HT-29 (cell line): ENCODE results near the gene GH1. TPM values are rescaled to one million over a fixed set of nuclear protein-coding genes. Genes with fewer than 3 reads are reported as not detected.

Experiments used
- small RNA-seq: library from RNA; depleted of rRNA; stranded (forward); fragments of <200 nt; gene quantifications from one replicate; pipeline ENCODE3, GENCODE V24; 2014
- total RNA-seq: library from RNA; depleted of rRNA; stranded (reverse); fragments of >200 nt; shearing (Covaris generic); gene quantifications from 2 replicates; pipeline ENCODE4 v1.2.3, GENCODE V29; 2014; rRNA removed

GH1 gene
- total RNA-seq, 1 experiment from 2014 or later, result not detected

Small RNAs within 50 kb of the gene (small RNA-seq; reads per million reads assigned to genes)
- gene AC040958.1 (not detected), gene AC127029.1 (not detected), gene GH1 (not detected)

Other genes with a start within 250 kb of the GH1 start
- 2.2 and 2.8 TPM in 2 replicates for gene LIMD2, start 218.7 kb downstream of the GH1 start, total RNA-seq
- gene STRADA, start 177.0 kb downstream of the GH1 start, total RNA-seq, result 5.2 and 6.6 TPM in 2 replicates
- 54.3 and 56.8 TPM in 2 replicates for gene CCDC47, start 145.2 kb downstream of the GH1 start, total RNA-seq
- gene DDX42, start 144.7 kb downstream of the GH1 start, total RNA-seq, result 42.3 and 45.3 TPM in 2 replicates
- gene PSMC5, start 91.4 kb downstream of the GH1 start, total RNA-seq, result 56.3 and 65.3 TPM in 2 replicates
- gene FTSJ3, start 91.2 kb downstream of the GH1 start, total RNA-seq, result 35.7 and 41.7 TPM in 2 replicates
- gene SMARCD2, start 76.2 kb downstream of the GH1 start, total RNA-seq, result 205 and 206 TPM in 2 replicates
- gene CSH2, start 45.2 kb downstream of the GH1 start, total RNA-seq, result not detected in 2 replicates
- gene GH2, start 36.9 kb downstream of the GH1 start, total RNA-seq, result not detected in 2 replicates
- gene CSH1, start 22.3 kb downstream of the GH1 start, total RNA-seq, result not detected in 2 replicates
- gene CSHL1, start 7.6 kb downstream of the GH1 start, total RNA-seq, result not detected in 2 replicates
- gene CD79B, start 13.5 kb upstream of the GH1 start, total RNA-seq, result not detected in 2 replicates
- not detected in 2 replicates for gene SCN4A, start 54.1 kb upstream of the GH1 start, total RNA-seq
- 0.10 TPM in 1 of 2 replicates, not detected in the other for gene PRR29, start 79.5 kb upstream of the GH1 start, total RNA-seq
- 0.21 and 0.64 TPM in 2 replicates for gene ICAM2, start 101.8 kb upstream of the GH1 start, total RNA-seq
- 6.9 and 7.3 TPM in 2 replicates for gene ERN1, start 211.3 kb upstream of the GH1 start, total RNA-seq